Naive B cell (primary cell): ENCODE data around the gene FAM89A. TPM values are rescaled to one million over a fixed set of nuclear protein-coding genes. Genes with fewer than 3 reads are reported as not detected.
"Not testable (repeated sequence)": the region's sequence is repeated elsewhere in the genome, so short reads cannot be mapped to it uniquely, and the experiment has no call there.

Source experiments
- ATAC-seq, 2 donors: fragments of 150-1000 bp; cut with Tn5 transposase; 2 replicates each; pipeline ENCODE4 v1.10.0; 2021; ENCODE audit warnings: low read depth in 2 of 2, mild to moderate bottlenecking in 2 of 2, moderate library complexity in 2 of 2
- DNase-seq: peaks from one replicate; pipeline ENCODE4 v3.0.0; 2022
- H3K27ac Mint-ChIP-seq, 6 donors: one replicate each; pipeline ENCODE4 v1.8.0; 2020 to 2022; ENCODE audit warnings: mild to moderate bottlenecking in 6 of 6, mixed read lengths in 6 of 6, moderate library complexity in 5 of 6, inconsistent platforms in 2 of 6
- H3K27me3 Mint-ChIP-seq, 3 donors: one replicate each; pipeline ENCODE4 v1.8.0; 2021 to 2022; ENCODE audit warnings: mixed read lengths in 3 of 3, mild to moderate bottlenecking in 1 of 3
- H3K36me3 Mint-ChIP-seq, 2 donors: one replicate each; pipeline ENCODE4 v1.8.0; 2020 to 2022; ENCODE audit warnings: mixed read lengths in 2 of 2, inconsistent platforms in 1 of 2, mild to moderate bottlenecking in 1 of 2
- H3K4me1 Mint-ChIP-seq, 3 donors: one replicate each; pipeline ENCODE4 v1.8.0; 2020 to 2022; ENCODE audit warnings: mixed read lengths in 3 of 3, inconsistent platforms in 1 of 3, mild to moderate bottlenecking in 1 of 3, moderate library complexity in 1 of 3
- H3K4me3 Mint-ChIP-seq, 8 donors: one replicate each; pipeline ENCODE4 v1.8.0; 2020 to 2022; ENCODE audit warnings: mild to moderate bottlenecking in 8 of 8, mixed read lengths in 8 of 8, moderate library complexity in 8 of 8, inconsistent platforms in 2 of 8
- H3K9me3 Mint-ChIP-seq, 7 donors: one replicate each; pipeline ENCODE4 v1.8.0; 2020 to 2022; ENCODE audit warnings: mixed read lengths in 7 of 7, mild to moderate bottlenecking in 5 of 7, inconsistent platforms in 2 of 7, moderate library complexity in 1 of 7
- polyA plus RNA-seq, 6 donors: library from polyadenylated mRNA; unstranded; fragments of 300-500 nt; fragmentation: Illumina TruSeq; gene quantifications; one replicate each; pipeline ENCODE4 v1.2.3, GENCODE V29; 2021; ENCODE audit warnings: low read depth in 6 of 6

The FAM89A gene
- polyA plus RNA-seq, 6 donors from 2014 or later: 3.6 to 11.9 (median 7.9) TPM

GRCh38 chr1:231020816-231021215 lies 19.2 kb downstream of the FAM89A start:
- Mint-ChIP-seq H3K9me3 (no peaks in the 10 kb centered on the region), H3K36me3 (peaks cover 0 to 10% of the 10 kb centered on the region in 2 donors), H3K27ac (peak overlapping the region in 2 of 6 donors; percentile 57 to 67), H3K27me3 (no peaks in the 10 kb centered on the region), H3K4me3 (peak overlapping the region in 2 of 8 donors; percentile 25 to 43), H3K4me1 (peaks cover 0 to 9% (median 0%) of the 10 kb centered on the region in 3 donors)
- ATAC-seq (no peak), DNase-seq (no peak)

- Mint-ChIP-seq H3K27ac (peak overlapping the region in 1 of 6 donors; percentile 56), H3K36me3 (peaks cover 0 to 10% of the 10 kb centered on the region in 2 donors), H3K4me1 (peaks cover 0 to 9% (median 0%) of the 10 kb centered on the region in 3 donors), H3K27me3 (no peaks in the 10 kb centered on the region), H3K9me3 (no peaks in the 10 kb centered on the region), H3K4me3 (peak overlapping the region; percentile 30 to 90 (median 70))
- ATAC-seq: peak in 1 of 2 donors; percentile 47
- DNase-seq: no peak
Measured at GRCh38 chr1:231020139-231020601, 19.9 kb downstream of the FAM89A start.

- Mint-ChIP-seq H3K4me3 (peak overlapping the region in 3 of 8 donors; percentile 43 to 90 (median 72)), H3K36me3 (peaks cover 0 to 10% of the 10 kb centered on the region in 2 donors), H3K27me3 (no peaks in the 10 kb centered on the region), H3K9me3 (no peaks in the 10 kb centered on the region), H3K4me1 (peaks cover 0 to 9% (median 0%) of the 10 kb centered on the region in 3 donors), H3K27ac (no peak overlapping the region)
- no peak for DNase-seq
- no peak for ATAC-seq
Measured at GRCh38 chr1:231019711-231020110, 20.3 kb downstream of the FAM89A start.

GRCh38 chr1:231016966-231017365 lies 23.1 kb downstream of the FAM89A start:
- no peaks in the 10 kb centered on the region for H3K27me3 Mint-ChIP-seq
- peak overlapping the region in 1 of 6 donors; percentile 38 for H3K27ac Mint-ChIP-seq
- no peak for ATAC-seq
- no peaks in the 10 kb centered on the region for H3K9me3 Mint-ChIP-seq
- DNase-seq: no peak
- H3K4me1 Mint-ChIP-seq: peaks cover 0 to 9% (median 0%) of the 10 kb centered on the region in 3 donors
- peaks cover 0 to 8% of the 10 kb centered on the region in 2 donors for H3K36me3 Mint-ChIP-seq
- H3K4me3 Mint-ChIP-seq: no peak overlapping the region

GRCh38 chr1:231016234-231016633 lies 23.8 kb downstream of the FAM89A start:
- peaks cover 0 to 5% of the 10 kb centered on the region in 2 donors for H3K36me3 Mint-ChIP-seq
- no peak overlapping the region for H3K27ac Mint-ChIP-seq
- H3K4me3 Mint-ChIP-seq: no peak overlapping the region
- DNase-seq (no peak), ATAC-seq (no peak)
- H3K4me1 Mint-ChIP-seq: peaks cover 0 to 9% (median 0%) of the 10 kb centered on the region in 3 donors
- H3K27me3 Mint-ChIP-seq: no peaks in the 10 kb centered on the region
- no peaks in the 10 kb centered on the region for H3K9me3 Mint-ChIP-seq

GRCh38 chr1:231013391-231014015 lies 26.6 kb downstream of the FAM89A start:
- no peaks in the 10 kb centered on the region for H3K9me3 Mint-ChIP-seq
- no peak for DNase-seq
- H3K36me3 Mint-ChIP-seq: no peaks in the 10 kb centered on the region
- H3K27me3 Mint-ChIP-seq: no peaks in the 10 kb centered on the region
- no peak overlapping the region for H3K27ac Mint-ChIP-seq
- H3K4me1 Mint-ChIP-seq: no peaks in the 10 kb centered on the region
- H3K4me3 Mint-ChIP-seq: no peak overlapping the region
- no peak for ATAC-seq

- H3K36me3 Mint-ChIP-seq: no peaks in the 10 kb centered on the region
- no peak for ATAC-seq
- DNase-seq: no peak
- no peak overlapping the region for H3K27ac Mint-ChIP-seq
- no peaks in the 10 kb centered on the region for H3K27me3 Mint-ChIP-seq
- H3K9me3 Mint-ChIP-seq: peaks cover 0 to 10% (median 9%) of the 10 kb centered on the region in 7 donors
- H3K4me1 Mint-ChIP-seq: no peaks in the 10 kb centered on the region
- H3K4me3 Mint-ChIP-seq: no peak overlapping the region
Measured at GRCh38 chr1:231011963-231012362, 28.1 kb downstream of the FAM89A start.

GRCh38 chr1:231011360-231011759 lies 28.7 kb downstream of the FAM89A start:
- Mint-ChIP-seq H3K27me3 (no peaks in the 10 kb centered on the region), H3K27ac (no peak overlapping the region), H3K9me3 (peaks cover 0 to 16% (median 14%) of the 10 kb centered on the region in 7 donors), H3K4me3 (no peak overlapping the region), H3K4me1 (no peaks in the 10 kb centered on the region), H3K36me3 (peaks cover 0 to 3% of the 10 kb centered on the region in 2 donors)
- ATAC-seq: no peak
- no peak for DNase-seq

GRCh38 chr1:231007535-231007934 lies 32.5 kb downstream of the FAM89A start:
- H3K36me3 Mint-ChIP-seq: peaks cover 21 to 34% of the 10 kb centered on the region in 2 donors
- H3K27me3 Mint-ChIP-seq, H3K27ac Mint-ChIP-seq, H3K4me1 Mint-ChIP-seq, ATAC-seq, DNase-seq, H3K4me3 Mint-ChIP-seq: not testable (repeated sequence)
- peaks cover 7 to 54% (median 50%) of the 10 kb centered on the region in 7 donors for H3K9me3 Mint-ChIP-seq

- H3K36me3 Mint-ChIP-seq: peaks cover 24 to 42% of the 10 kb centered on the region in 2 donors
- H3K9me3 Mint-ChIP-seq: peaks cover 7 to 51% (median 44%) of the 10 kb centered on the region in 7 donors
- no peak for DNase-seq
- no peak overlapping the region for H3K4me3 Mint-ChIP-seq
- peaks cover 0 to 2% (median 0%) of the 10 kb centered on the region in 3 donors for H3K4me1 Mint-ChIP-seq
- ATAC-seq: no peak
- H3K27ac Mint-ChIP-seq: no peak overlapping the region
- peaks cover 0 to 4% (median 0%) of the 10 kb centered on the region in 3 donors for H3K27me3 Mint-ChIP-seq
Measured at GRCh38 chr1:231001892-231002291, 38.2 kb downstream of the FAM89A start.

GRCh38 chr1:231000639-231001038 lies 39.4 kb downstream of the FAM89A start:
- Mint-ChIP-seq H3K4me3 (no peak overlapping the region), H3K9me3 (peaks cover 7 to 39% (median 32%) of the 10 kb centered on the region in 7 donors), H3K36me3 (peaks cover 14 to 37% of the 10 kb centered on the region in 2 donors), H3K4me1 (peaks cover 0 to 2% (median 0%) of the 10 kb centered on the region in 3 donors), H3K27me3 (peaks cover 0 to 4% (median 0%) of the 10 kb centered on the region in 3 donors), H3K27ac (no peak overlapping the region)
- ATAC-seq: no peak
- no peak for DNase-seq

- DNase-seq (no peak), ATAC-seq (no peak)
- Mint-ChIP-seq H3K4me3 (no peak overlapping the region), H3K27me3 (peaks cover 0 to 1% (median 0%) of the 10 kb centered on the region in 3 donors), H3K27ac (no peak overlapping the region), H3K4me1 (peaks cover 0 to 2% (median 0%) of the 10 kb centered on the region in 3 donors), H3K9me3 (peaks cover 7 to 34% (median 27%) of the 10 kb centered on the region in 7 donors), H3K36me3 (peaks cover 13 to 33% of the 10 kb centered on the region in 2 donors)
Measured at GRCh38 chr1:231000201-231000600, 39.9 kb downstream of the FAM89A start.

GRCh38 chr1:230994860-230995259 lies 45.2 kb downstream of the FAM89A start:
- no peak for ATAC-seq
- DNase-seq: no peak
- no peaks in the 10 kb centered on the region for H3K27me3 Mint-ChIP-seq
- H3K4me1 Mint-ChIP-seq: peaks cover 4 to 11% (median 11%) of the 10 kb centered on the region in 3 donors
- peak overlapping the region in 1 of 6 donors; percentile 67 for H3K27ac Mint-ChIP-seq
- no peak overlapping the region for H3K4me3 Mint-ChIP-seq
- H3K9me3 Mint-ChIP-seq: no peaks in the 10 kb centered on the region
- peaks cover 17 to 18% of the 10 kb centered on the region in 2 donors for H3K36me3 Mint-ChIP-seq
